Daoy (cell line): ENCODE results near the gene PLPPR4. TPM values are rescaled to one million over a fixed set of nuclear protein-coding genes. Genes with fewer than 3 reads are reported as not detected.
"Not testable (repeated sequence)": the region's sequence is repeated elsewhere in the genome, so short reads cannot be mapped to it uniquely, and the experiment has no call there.

Experiments
- DNase-seq: peaks from one replicate; pipeline ENCODE4 v3.0.0-alpha.2; 2015; ENCODE audit warnings: low read depth
- total RNA-seq: library from RNA; depleted of rRNA; stranded (reverse); fragments of >200 nt; shearing (Covaris generic); gene quantifications from 2 replicates; pipeline ENCODE4 v1.2.3, GENCODE V29; 2014

PLPPR4 gene
- total RNA-seq, 1 experiment from 2014 or later = 0.63 TPM

- DNase-seq = no peak
Measured at GRCh38 chr1:99268021-99268420, 3.7 kb downstream of the PLPPR4 start.

DNA sequence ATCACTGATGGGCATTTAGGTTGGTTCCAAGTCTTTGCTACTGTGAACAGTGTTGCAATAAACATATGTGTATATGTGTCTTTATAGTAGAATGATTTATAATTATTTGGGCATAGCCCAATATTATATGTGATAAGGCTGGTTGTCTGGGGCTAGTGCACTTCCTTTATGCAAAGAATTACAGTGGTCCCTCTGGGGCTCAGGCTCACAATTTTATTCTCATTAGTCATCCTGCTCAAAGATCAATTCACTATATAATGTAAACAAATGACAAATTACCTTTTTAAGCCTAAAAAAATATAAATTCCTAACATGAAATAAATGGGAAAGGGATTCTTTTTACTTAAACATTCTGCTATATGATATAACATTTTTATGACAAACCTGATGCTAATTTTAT, 5.0 kb downstream of the PLPPR4 start:
- DNase-seq = no peak

DNA sequence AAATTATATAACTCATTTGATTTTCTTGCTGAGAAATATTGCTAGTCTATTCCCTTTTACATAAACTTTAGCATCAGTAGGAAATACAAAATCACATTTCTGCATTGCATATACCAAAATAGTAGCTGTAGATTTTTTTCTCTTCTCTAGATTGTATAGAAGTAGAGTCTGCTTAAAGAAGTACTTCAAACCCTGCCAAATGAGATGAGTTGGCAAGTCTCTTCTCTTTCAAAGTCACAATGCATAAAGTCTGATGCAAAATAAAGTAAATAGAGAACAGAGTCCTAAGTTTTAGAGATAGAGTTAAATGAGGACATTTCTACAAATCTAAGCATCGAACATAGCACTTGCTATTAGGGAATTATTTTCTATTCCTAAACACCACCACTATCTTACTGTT, 6.4 kb downstream of the PLPPR4 start:
- DNase-seq = no peak

GRCh38 chr1:99271249-99271648, 7.0 kb downstream of the PLPPR4 start:
- no peak for DNase-seq

GRCh38 chr1:99277066-99277465, 12.8 kb downstream of the PLPPR4 start:
- DNase-seq = no peak

DNA sequence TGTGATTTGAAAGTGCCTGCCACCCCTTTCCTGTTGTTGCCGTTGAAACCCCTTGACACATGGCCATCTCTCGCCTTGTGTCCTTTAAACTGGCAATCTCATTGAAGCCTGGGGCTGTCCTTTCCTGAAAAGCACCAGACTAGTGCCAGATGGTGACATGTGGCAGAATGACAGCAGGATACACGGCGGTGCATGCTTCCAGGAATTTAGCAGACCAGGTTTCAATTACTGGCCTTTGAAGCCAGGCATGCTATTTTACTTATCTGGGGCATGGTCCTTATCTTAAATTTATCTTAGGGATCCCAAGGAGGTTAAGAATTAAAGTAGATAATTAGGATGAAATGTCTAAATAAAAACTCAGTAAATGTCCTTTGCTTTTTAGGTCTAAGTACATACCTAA, 15.2 kb downstream of the PLPPR4 start:
- DNase-seq = no peak

DNA sequence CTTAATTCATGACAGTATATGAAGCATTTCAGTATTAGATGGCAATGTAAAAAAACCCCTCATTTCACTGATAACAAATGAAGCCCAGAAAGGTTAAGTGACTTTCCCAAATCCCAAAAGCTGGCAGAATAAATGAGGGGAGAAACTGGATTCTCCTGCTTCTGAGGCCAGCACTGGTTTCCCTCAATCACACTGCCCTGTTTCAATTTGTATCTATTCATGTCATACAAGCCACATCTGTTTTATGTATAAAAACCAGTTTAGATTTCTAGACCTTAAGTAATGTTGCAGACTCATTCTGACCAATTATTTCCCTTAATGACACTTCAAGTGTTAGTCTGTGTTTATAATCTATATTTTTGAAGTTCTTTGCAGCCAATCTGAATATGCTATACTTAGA, 16.8 kb downstream of the PLPPR4 start:
- no peak for DNase-seq

DNA sequence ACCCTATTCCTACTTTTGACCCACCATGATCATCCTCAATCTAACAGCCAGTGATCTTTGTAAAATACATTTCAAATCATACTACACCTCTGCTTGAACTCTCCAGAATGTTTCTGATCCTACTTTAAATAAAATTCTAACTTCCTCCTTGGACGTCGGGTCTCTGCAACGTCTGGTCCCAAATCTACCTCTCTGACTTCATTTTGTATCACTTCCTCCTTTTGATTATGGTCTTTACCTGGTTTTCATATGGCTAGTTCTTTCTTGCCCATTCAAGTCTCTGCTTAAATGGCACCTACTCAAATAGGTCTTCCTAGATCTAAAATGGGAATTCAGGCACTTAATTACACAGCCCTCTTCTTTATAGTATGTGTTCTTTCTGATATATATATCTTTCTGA, 18.2 kb downstream of the PLPPR4 start:
- DNase-seq = no peak

GRCh38 chr1:99283521-99283920, 19.2 kb downstream of the PLPPR4 start:
- DNase-seq = not testable (repeated sequence)

- no peak for DNase-seq
Measured at GRCh38 chr1:99292886-99293285, 28.6 kb downstream of the PLPPR4 start.

GRCh38 chr1:99297923-99298322, 33.6 kb downstream of the PLPPR4 start:
- DNase-seq = no peak

- DNase-seq = no peak
Measured at GRCh38 chr1:99304725-99305282, 40.5 kb downstream of the PLPPR4 start.

GRCh38 chr1:99305626-99306025, 41.3 kb downstream of the PLPPR4 start:
- peak; percentile 27 for DNase-seq

GRCh38 chr1:99306056-99306455, 41.8 kb downstream of the PLPPR4 start:
- no peak for DNase-seq

DNA sequence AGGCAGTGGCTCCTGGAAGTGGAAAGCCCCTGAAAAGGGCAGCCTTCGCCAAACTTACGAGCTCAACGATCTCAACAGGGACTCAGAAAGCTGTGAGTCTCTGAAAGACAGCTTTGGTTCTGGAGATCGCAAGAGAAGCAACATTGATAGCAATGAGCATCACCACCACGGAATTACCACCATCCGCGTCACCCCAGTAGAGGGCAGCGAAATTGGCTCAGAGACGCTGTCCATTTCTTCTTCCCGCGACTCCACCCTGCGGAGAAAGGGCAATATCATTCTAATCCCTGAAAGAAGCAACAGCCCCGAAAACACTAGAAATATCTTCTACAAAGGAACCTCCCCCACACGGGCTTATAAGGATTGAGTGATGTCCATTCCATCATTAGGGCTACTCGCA, 42.4 kb downstream of the PLPPR4 start:
- no peak for DNase-seq

GRCh38 chr1:99315305-99315704, 51.0 kb downstream of the PLPPR4 start:
- DNase-seq = no peak

DNA sequence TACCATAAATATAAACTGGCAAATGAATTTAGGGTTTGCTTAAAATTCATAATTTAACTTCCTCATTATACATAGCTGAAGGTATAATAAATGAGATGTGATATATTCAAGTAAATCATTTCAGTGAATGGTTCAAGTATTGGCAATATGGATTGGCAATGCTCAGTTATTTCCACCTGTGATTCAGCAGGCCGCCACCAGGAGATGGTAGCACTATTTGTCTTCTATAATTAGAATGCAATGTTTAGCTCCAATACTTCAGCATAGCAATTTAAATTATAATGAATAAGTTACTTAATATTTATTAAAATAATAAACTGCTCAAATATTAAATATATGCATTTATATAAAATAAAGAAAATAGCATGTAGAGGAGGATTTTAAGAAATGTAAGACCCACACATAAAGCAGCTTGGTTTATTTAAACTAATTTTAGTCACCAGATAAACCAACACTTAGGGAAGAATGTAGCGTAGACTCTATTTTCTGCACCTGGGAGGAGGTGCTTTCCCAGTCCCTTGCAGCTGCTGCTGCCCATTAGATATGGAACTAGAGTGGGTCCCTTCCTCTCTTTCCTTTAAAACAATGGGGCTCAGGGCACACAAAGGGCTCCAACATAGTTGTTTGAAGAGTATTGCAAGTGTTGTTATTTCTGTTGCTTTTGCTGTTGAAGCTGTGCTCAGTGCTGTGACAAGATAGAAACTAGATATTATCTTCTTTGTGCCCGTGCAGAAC, 62.1 kb downstream of the PLPPR4 start:
- no peak for DNase-seq

DNA sequence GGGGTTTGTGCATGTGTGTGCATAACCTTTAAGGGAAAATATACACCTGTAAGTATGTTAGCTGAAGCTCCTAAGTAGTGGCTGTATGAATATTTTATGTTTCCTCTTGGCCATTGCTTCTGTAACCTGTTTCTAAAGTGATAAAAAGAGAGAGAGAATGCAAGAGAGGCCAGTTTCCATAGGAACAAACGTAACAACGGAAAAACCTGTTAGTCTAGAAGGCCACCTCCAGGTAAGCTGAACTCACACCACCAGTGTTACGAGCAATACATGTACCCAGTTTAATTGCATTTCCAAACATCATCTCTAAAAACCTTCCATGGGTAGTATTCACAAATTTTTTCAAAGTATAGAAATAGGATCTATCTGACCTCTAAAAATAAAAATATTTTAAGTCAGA, 63.1 kb downstream of the PLPPR4 start:
- DNase-seq = no peak

- no peak for DNase-seq
Measured at GRCh38 chr1:99328171-99328570, 63.9 kb downstream of the PLPPR4 start.

- no peak for DNase-seq
Measured at GRCh38 chr1:99331083-99331482, 66.8 kb downstream of the PLPPR4 start.

DNA sequence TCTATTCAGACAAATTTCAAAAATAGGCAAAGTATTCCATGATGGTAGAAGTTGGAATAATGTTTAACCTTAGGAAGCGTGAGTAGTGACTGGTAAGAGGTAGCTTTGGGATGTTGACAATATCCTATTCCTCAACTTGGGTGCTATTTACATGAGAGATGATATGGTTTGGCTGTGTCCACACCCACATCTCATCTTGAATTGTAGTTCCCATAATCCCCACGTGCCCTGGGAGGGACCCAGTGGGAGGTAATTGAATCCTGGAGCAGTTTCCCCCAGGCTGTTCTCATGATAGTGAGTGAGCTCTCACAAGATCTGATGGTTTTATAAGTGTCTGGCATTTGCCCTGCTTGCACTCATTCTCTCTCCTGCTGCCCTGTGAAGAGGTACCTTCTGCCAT, 67.3 kb downstream of the PLPPR4 start:
- no peak for DNase-seq

- DNase-seq = no peak
Measured at GRCh38 chr1:99332561-99332960, 68.3 kb downstream of the PLPPR4 start.

DNA sequence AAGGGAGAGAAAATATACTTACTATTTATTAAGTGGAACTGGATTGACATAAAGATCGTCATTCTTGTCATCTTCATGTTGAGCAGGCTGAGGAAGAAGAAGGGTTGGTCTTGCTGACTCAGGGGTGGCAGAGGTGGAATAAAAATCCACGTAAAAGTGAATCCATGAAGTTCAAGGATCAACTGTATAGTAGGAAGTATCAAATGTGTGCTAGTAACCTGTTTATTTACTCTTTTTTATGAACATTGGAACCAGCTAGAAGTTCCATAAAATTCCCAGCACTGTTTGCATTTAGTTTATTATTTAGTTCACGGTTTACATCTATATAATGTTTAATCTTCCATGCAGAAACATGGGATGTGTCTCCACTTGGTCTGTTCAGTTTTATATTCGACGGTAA, 70.7 kb downstream of the PLPPR4 start:
- DNase-seq = no peak
